GDM1 (cell line): ENCODE results near the gene MB21D2.

Experiments used
- DNase-seq: peaks from one replicate; lab custom pipeline; 2025; lab: John Stamatoyannopoulos, UW

MB21D2 gene

GRCh38 chr3:192833177-192833890 is 84.3 kb downstream of the MB21D2 start:
- DNase-seq: no peak

- DNase-seq: no peak
Measured at GRCh38 chr3:192831801-192832347, 85.8 kb downstream of the MB21D2 start.

DNA sequence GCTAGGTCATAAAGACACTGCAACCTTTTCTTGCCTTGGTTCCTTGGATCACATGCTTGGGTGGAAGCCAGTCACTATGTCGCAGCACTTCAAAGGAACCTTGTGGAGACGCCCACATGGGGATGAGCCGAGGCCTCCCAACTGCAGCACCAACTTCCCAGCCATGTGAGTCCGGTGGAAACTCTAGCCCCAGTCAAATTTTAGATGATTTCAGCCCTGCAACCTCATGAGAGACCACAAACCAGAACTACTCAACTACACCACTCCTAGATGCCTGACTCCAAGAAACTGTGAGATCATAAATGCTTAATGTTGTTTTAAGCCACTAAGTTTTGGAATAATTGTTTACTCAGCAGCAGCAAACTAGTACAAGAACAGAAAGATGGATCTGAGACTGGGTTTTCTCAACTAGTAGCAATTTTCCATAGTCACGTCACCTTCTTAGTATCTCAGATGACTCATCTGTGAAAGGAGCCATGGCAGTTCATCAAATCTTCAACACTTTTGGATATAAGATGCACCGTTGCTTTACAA is 86.5 kb downstream of the MB21D2 start:
- no peak for DNase-seq

GRCh38 chr3:192830291-192831110 is 87.2 kb downstream of the MB21D2 start:
- no peak for DNase-seq

- DNase-seq: no peak
Measured at GRCh38 chr3:192827863-192828594, 89.6 kb downstream of the MB21D2 start.

- DNase-seq: no peak
Measured at GRCh38 chr3:192827208-192827607, 90.4 kb downstream of the MB21D2 start.

GRCh38 chr3:192826214-192827006 is 91.2 kb downstream of the MB21D2 start:
- DNase-seq: no peak

DNA sequence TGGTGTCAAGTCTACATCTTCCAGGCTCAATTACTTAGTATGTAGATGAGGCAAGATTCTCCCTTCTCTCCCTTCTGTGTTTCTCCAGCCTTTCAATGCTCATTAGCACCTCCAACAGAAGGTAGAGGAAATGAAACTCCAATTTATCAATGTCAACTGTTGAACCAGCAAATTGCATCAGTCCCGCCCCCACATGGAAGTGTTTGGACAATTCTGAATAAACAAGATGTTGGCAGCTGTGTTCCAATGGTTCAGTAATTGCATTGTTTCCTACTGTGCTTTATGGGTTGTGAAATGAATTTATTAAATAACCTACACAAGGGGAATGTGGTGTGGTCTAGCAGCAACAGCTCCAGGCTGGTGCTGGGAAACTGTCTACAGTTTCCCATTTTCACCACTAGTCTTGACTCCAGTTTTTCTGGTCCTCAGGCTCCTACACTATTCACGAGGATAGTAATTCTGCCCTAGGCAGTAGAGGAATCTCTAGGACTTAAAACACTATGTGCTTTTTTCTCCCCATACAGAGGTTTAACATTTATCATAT is 91.9 kb downstream of the MB21D2 start:
- DNase-seq: no peak

DNA sequence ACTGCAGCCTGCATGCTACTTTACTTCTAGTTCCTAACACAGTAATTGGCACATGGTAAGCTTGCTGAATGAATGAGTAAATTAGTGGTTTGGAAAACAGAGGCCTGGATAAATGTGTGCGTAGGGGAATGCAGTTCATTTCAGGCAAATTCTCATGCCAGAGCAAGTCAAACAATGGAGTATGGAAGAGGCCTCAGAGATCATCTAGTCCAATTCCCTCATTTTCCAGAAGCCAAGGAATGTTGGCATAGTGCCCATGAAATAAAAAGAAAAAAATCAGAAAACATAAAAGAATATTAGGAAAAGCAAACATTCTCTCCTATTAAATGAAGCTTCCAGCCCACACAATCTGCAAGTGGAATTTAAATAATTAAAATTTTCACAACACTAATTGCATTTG is 92.4 kb downstream of the MB21D2 start:
- DNase-seq: no peak

DNA sequence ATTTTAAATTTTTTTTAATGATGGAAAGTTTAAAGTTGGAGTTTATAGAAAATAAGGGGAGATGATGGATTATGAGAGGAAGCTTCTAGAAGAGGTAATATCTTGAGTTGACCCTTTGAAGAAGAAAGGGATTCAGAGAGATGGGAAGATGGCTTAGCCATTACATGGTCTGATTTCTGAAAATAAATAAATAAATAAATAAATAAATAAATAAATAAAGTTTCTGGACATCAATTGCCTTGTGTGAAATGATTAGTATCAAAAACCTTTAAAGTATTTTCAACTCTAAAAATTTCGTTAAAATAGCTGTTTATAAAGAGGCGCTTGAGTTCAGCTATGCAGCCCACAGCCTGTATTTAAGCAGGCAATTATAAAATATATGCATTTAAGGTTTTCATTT is 93.3 kb downstream of the MB21D2 start:
- no peak for DNase-seq

DNA sequence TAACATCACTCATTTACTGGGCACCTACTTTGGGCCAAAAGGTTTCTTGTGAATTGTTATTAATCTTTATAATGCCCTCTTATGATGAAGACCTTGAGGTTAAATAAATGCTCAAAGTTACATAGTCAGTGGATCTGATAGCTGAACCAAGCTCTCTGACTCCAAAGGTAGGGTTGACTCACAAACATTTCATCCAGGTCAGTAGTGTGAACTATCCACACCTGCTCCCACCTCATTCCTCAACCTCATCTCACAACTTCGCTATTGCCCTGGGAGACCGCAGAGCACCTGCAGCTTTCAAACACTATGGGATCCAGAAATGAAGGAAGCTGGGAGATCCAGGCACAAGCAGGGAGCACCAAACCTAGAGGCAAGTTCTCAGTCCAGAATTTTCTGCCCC is 96.5 kb downstream of the MB21D2 start:
- DNase-seq: no peak

- DNase-seq: no peak
Measured at GRCh38 chr3:192820161-192820560, 97.5 kb downstream of the MB21D2 start.

GRCh38 chr3:192819001-192819569 is 98.6 kb downstream of the MB21D2 start:
- DNase-seq: no peak

- no peak for DNase-seq
Measured at GRCh38 chr3:192818126-192818525, 99.5 kb downstream of the MB21D2 start.

DNA sequence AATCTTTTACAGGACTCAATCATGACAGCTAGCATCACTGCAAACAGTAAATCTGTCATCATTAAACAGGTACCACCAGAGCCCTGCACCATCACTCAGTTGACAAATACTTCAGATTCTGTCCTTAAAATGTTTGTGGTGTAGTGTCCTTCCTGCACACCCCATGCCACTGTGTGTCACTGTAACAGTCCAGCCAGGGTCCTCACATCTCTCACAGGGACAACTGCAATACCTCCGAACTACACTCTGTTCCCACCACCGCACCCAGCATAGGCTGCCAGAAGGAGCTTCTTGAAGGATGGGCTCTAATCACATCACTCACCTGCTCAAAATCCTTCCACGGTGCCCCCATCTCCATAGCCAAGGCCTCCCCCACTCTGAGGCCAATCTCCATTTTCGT is 100.2 kb downstream of the MB21D2 start:
- DNase-seq: no peak

DNA sequence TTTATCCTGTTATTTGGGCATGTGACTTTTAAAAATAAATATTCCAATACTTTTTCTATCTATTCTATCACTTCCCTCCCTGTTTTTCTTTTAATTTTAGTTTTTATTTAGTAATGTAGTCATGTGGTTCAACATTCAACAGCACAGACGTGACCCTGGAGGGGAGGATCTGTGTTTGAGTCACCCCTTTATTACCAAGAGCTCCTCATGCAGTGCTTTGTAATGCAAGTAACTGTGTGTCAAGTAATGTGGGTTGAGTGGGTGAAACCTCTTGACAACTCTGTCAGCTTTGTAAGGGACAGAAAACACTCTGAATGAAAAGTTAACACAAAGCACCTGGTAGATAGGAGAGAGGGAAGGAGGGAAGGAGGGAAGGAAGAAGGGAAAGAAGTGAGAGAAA is 100.6 kb downstream of the MB21D2 start:
- DNase-seq: no peak

- no peak for DNase-seq
Measured at GRCh38 chr3:192816351-192816750, 101.3 kb downstream of the MB21D2 start.

DNA sequence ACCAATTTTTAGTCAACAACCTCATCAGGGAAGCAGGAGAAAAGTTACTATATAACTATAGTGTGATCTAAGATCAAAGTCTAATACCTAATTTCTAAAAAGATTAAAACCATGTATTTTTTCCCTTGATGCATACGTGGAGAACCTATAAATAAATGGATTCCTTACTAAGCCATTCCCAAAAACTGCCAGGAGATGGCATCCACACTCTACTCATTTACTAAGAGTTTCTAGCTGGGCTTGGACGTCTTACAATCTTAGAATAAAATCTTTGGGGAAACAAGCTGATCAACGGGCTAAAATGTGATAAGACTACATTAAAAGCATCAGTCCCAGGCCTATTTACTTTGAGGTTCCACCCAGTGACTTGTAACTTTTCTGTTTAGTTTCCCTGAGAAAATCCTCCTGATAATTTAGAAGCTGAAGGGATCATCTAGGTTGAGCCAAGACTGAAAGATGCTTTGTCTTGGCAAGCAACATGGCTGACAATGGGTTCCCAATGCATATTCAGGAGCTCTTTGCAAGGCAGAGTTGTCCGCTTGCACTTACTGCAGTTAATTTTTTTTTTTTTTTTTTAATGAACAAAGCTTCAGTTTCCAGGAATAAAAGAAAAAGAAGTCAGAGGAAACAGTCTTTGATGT is 104.8 kb downstream of the MB21D2 start:
- no peak for DNase-seq

GRCh38 chr3:192805711-192806110 is 111.9 kb downstream of the MB21D2 start:
- no peak for DNase-seq

GRCh38 chr3:192804502-192804901 is 113.2 kb downstream of the MB21D2 start:
- no peak for DNase-seq
